ENCODE data around the gene FAM3A. TPM values are rescaled to one million over a fixed set of nuclear protein-coding genes. Genes with fewer than 3 reads are reported as not detected.

Gene FAM3A
- total and polyA plus RNA-seq, 9 of the 15 experiments (the other 6 are each of a cell fraction or from before 2014, with no cell fraction given), result 0.75 to 70.6 (median 27.0) TPM

DNA sequence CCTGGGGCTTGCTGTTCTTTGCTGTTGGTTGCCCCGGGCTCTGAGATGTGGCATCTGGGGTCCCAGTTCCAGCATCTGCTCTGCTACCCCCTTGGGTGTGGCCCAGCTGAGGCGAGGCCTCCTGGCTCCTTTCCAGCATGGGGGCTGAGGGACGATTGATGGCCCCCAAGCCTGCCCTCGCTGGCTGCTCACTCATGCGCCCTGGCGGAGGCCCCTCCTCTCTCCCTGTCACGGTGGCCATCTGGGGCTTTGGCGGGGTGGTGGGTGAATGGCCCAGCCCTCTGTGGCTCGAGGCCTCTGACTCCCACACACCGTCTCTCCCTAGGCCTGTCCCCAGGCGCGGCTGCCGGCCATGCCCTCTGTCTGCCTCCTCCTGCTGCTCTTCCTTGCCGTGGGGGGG, 56.2 kb downstream of the FAM3A start (continued):
- TF ChIP-seq MGA (IDR thresholded peaks at IDR 0.05), result peak; percentile 26; the same call in 1 of the 2 replicates
- TF ChIP-seq ETV1 (tag; conservative IDR thresholded peaks at IDR 0.05; ENCODE audit: low read depth), result no peak
- TF ChIP-seq CHD1 (IDR thresholded peaks at IDR 0.05; ENCODE audit: low read length), result no peak
- no peak for TF ChIP-seq CREBBP (IDR thresholded peaks at IDR 0.05; ENCODE audit: low read depth, low read length)
- peak; percentile 35; the same call in 1 of the 2 replicates for TF ChIP-seq TFAP4 (CRISPR knock-in tag; IDR thresholded peaks at IDR 0.05; ENCODE audit: borderline replicate concordance)
- TF ChIP-seq, protein P1, sequence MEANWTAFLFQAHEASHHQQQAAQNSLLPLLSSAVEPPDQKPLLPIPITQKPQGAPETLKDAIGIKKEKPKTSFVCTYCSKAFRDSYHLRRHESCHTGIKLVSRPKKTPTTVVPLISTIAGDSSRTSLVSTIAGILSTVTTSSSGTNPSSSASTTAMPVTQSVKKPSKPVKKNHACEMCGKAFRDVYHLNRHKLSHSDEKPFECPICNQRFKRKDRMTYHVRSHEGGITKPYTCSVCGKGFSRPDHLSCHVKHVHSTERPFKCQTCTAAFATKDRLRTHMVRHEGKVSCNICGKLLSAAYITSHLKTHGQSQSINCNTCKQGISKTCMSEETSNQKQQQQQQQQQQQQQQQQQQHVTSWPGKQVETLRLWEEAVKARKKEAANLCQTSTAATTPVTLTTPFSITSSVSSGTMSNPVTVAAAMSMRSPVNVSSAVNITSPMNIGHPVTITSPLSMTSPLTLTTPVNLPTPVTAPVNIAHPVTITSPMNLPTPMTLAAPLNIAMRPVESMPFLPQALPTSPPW (CRISPR knock-in tag; IDR thresholded peaks at IDR 0.05), result peak; percentile 65
- TF ChIP-seq FOSL1 (tag; conservative IDR thresholded peaks at IDR 0.05), result no peak
- TF ChIP-seq, protein P2, sequence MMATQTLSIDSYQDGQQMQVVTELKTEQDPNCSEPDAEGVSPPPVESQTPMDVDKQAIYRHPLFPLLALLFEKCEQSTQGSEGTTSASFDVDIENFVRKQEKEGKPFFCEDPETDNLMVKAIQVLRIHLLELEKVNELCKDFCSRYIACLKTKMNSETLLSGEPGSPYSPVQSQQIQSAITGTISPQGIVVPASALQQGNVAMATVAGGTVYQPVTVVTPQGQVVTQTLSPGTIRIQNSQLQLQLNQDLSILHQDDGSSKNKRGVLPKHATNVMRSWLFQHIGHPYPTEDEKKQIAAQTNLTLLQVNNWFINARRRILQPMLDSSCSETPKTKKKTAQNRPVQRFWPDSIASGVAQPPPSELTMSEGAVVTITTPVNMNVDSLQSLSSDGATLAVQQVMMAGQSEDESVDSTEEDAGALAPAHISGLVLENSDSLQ (IDR thresholded peaks at IDR 0.05), result peak; percentile 6; the same call in 1 of the 2 replicates
- TF ChIP-seq MEIS2 (IDR thresholded peaks at IDR 0.05; ENCODE audit: partially characterized antibody), result peak; percentile 7
- TF ChIP-seq FOXM1 (IDR thresholded peaks at IDR 0.05; ENCODE audit: low read depth), result no peak
- no peak for TF ChIP-seq FOXM1 (CRISPR knock-in tag; IDR thresholded peaks at IDR 0.05; ENCODE audit: low read depth)
- no peak for TF ChIP-seq TAL1 (IDR thresholded peaks at IDR 0.05)
- peak; percentile 37 to 55; a peak in 2 of 4 replicates for TF ChIP-seq NRF1 (conservative IDR thresholded peaks at IDR 0.05 in 1 of 2, IDR thresholded peaks at IDR 0.05 in 1 of 2)
